Renal cortex interstitium (tissue), 11 donors: ENCODE measurements around the gene ACTN2. TPM values are rescaled to one million over a fixed set of nuclear protein-coding genes. Genes with fewer than 3 reads are reported as not detected.
A peak's percentile ranks its signal among the peaks of the same experiment; 100 is the strongest.

Experiments
- DNase-seq, 11 donors: peaks; one replicate each; pipeline ENCODE4 v3.0.0-alpha.2; 2013; ENCODE audit warnings: low read depth in 9 of 11, low spot score in 4 of 11; ENCODE audit errors: extremely low read depth in 1 of 11
- polyA plus RNA-seq, 3 donors: library from polyadenylated mRNA; unstranded; fragments of 120-200 nt; gene quantifications; one replicate each; pipeline ENCODE4 v1.2.1, GENCODE V29; 2013; ENCODE audit not compliant: insufficient read length in 3 of 3

Gene ACTN2
- polyA plus RNA-seq, 3 donors = 0.39 to 0.92 (median 0.45) TPM

GRCh38 chr1:236759252-236759859 lies 73.1 kb downstream of the ACTN2 start:
- peak in 4 of 11 donors; percentile 31 to 50 (median 32) for DNase-seq

GRCh38 chr1:236760480-236760879 lies 74.2 kb downstream of the ACTN2 start:
- peak in 5 of 11 donors; percentile 34 to 54 (median 43) for DNase-seq

GRCh38 chr1:236760986-236761385 lies 74.7 kb downstream of the ACTN2 start:
- DNase-seq = no peak

GRCh38 chr1:236761397-236762132 lies 75.3 kb downstream of the ACTN2 start:
- DNase-seq = no peak

GRCh38 chr1:236762410-236762809 lies 76.1 kb downstream of the ACTN2 start:
- DNase-seq = peak in 2 of 11 donors; percentile 9 to 23

GRCh38 chr1:236765831-236766230 lies 79.5 kb downstream of the ACTN2 start:
- DNase-seq = no peak

- no peak for DNase-seq
Measured at GRCh38 chr1:236766506-236766905, 80.2 kb downstream of the ACTN2 start.

- DNase-seq = no peak
Measured at GRCh38 chr1:236767276-236767675, 81.0 kb downstream of the ACTN2 start.

GRCh38 chr1:236768601-236769000 lies 82.3 kb downstream of the ACTN2 start:
- DNase-seq = no peak

- DNase-seq = no peak
Measured at GRCh38 chr1:236773919-236774318, 87.6 kb downstream of the ACTN2 start.

- no peak for DNase-seq
Measured at GRCh38 chr1:236774926-236775325, 88.6 kb downstream of the ACTN2 start.

- DNase-seq = no peak
Measured at GRCh38 chr1:236779312-236779711, 93.0 kb downstream of the ACTN2 start.

- DNase-seq = no peak
Measured at GRCh38 chr1:236785477-236785876, 99.2 kb downstream of the ACTN2 start.

GRCh38 chr1:236786453-236786852 lies 100.2 kb downstream of the ACTN2 start:
- DNase-seq = no peak

- DNase-seq = no peak
Measured at GRCh38 chr1:236794585-236795034, 108.3 kb downstream of the ACTN2 start.

GRCh38 chr1:236795035-236795756 lies 108.9 kb downstream of the ACTN2 start, which contains the start of gene MTR:
TSS of gene MTR (plus strand) at chr1:236795292. CDS start at chr1:236795704, 412 bp downstream.
- peak; percentile 90 to 98 (median 95) for DNase-seq

- peak in 5 of 11 donors; percentile 22 to 39 (median 26) for DNase-seq
Measured at GRCh38 chr1:236795757-236796667, 109.7 kb downstream of the ACTN2 start.

GRCh38 chr1:236799001-236799400 lies 112.7 kb downstream of the ACTN2 start:
- no peak for DNase-seq
